Uterus (tissue), 2 donors: ENCODE measurements around the gene TTC34.

Experiments used
- CTCF ChIP-seq, 4 experiments: fragments of 200-600 bp in 2 of 4; fragments of 450-650 bp in 2 of 4; sonication (generic) in 2 of 4; IDR thresholded peaks; one replicate each; pipeline ENCODE4 v1.5.1; 2016 to 2019; ENCODE audit warnings: antibody characterized with exemption in 4 of 4, mild to moderate bottlenecking in 2 of 4, moderate library complexity in 1 of 4
- POLR2A ChIP-seq, 2 donors: fragments of 450-650 bp; IDR thresholded peaks; one replicate each; pipeline ENCODE4 v1.6.1; 2016; ENCODE audit warnings: antibody characterized with exemption in 2 of 2, mild to moderate bottlenecking in 1 of 2, moderate library complexity in 1 of 2

- TF ChIP-seq CTCF (IDR thresholded peaks at IDR 0.05), result no peak
- TF ChIP-seq POLR2A (IDR thresholded peaks at IDR 0.05), result no peak
Observed at GRCh38 chr1:2803931-2804627, 2.6 kb upstream of the TTC34 start.
